HG02763 (cell line): ENCODE data around the gene OR13J1.
A peak's percentile ranks its signal among the peaks of the same experiment; 100 is the strongest.

Experiments used
- ATAC-seq: cut with Tn5 transposase; IDR thresholded peaks from one replicate; pipeline ENCODE4 v1.9.1; 2021; ENCODE audit warnings: mild to moderate bottlenecking, moderate library complexity; ENCODE audit not compliant: unreplicated experiment

OR13J1 gene

GRCh38 chr9:35835216-35835632 is 35.0 kb downstream of the OR13J1 start:
- no peak for ATAC-seq

GRCh38 chr9:35834260-35835215 is 35.7 kb downstream of the OR13J1 start:
- no peak for ATAC-seq

- ATAC-seq, result no peak
Observed at GRCh38 chr9:35832814-35833213, 37.4 kb downstream of the OR13J1 start.

- ATAC-seq, result no peak
Observed at GRCh38 chr9:35831040-35831439, 39.2 kb downstream of the OR13J1 start.

GRCh38 chr9:35829764-35830096 is 40.5 kb downstream of the OR13J1 start:
- ATAC-seq, result no peak

GRCh38 chr9:35829084-35829763 is 41.0 kb downstream of the OR13J1 start, which contains the start of gene TMEM8B:
TSS of gene TMEM8B (plus strand) at chr9:35829228. CDS start at chr9:35829448, 220 bp downstream.
- ATAC-seq, result peak; percentile 78

GRCh38 chr9:35828716-35829083 is 41.5 kb downstream of the OR13J1 start, which contains the start of gene FAM221B:
TSS of gene FAM221B (minus strand) at chr9:35828732. CDS start at chr9:35826161, 2,571 bp downstream.
- no peak for ATAC-seq

- ATAC-seq, result no peak
Observed at GRCh38 chr9:35827486-35827885, 42.7 kb downstream of the OR13J1 start.

- no peak for ATAC-seq
Observed at GRCh38 chr9:35826071-35826701, 44.0 kb downstream of the OR13J1 start.

GRCh38 chr9:35822926-35823325 is 47.3 kb downstream of the OR13J1 start:
- no peak for ATAC-seq

GRCh38 chr9:35820076-35820475 is 50.1 kb downstream of the OR13J1 start:
- ATAC-seq, result no peak
